Measurements from ENCODE around the gene GRM7.

DNA sequence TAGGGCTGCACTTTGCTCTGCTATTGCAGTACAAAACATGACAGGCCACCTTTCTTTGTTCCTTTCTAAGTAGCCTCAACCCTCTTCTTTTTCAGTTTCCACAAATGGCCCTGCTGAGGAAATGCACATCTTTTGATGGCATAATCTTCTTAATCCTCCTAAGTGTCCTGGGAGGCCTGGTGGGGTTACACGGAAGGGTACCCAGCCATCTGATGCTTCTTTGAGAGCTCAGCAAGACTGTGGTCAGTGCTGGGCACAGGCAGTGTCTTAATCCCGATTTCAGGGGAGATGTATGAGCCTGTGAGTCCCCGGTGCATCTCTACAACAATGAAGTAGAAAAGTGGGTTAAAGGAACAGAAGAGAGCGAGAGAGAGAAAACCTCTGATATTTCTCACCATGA is 404.8 kb downstream of the GRM7 start:
- TF ChIP-seq, protein P1, sequence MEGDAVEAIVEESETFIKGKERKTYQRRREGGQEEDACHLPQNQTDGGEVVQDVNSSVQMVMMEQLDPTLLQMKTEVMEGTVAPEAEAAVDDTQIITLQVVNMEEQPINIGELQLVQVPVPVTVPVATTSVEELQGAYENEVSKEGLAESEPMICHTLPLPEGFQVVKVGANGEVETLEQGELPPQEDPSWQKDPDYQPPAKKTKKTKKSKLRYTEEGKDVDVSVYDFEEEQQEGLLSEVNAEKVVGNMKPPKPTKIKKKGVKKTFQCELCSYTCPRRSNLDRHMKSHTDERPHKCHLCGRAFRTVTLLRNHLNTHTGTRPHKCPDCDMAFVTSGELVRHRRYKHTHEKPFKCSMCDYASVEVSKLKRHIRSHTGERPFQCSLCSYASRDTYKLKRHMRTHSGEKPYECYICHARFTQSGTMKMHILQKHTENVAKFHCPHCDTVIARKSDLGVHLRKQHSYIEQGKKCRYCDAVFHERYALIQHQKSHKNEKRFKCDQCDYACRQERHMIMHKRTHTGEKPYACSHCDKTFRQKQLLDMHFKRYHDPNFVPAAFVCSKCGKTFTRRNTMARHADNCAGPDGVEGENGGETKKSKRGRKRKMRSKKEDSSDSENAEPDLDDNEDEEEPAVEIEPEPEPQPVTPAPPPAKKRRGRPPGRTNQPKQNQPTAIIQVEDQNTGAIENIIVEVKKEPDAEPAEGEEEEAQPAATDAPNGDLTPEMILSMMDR (conservative IDR thresholded peaks at IDR 0.05; ENCODE audit: low read depth in 2 of 2): no peak
- no peak for TF ChIP-seq STAT1 (IDR thresholded peaks at IDR 0.05; ENCODE audit: unreplicated experiment)
- no peak for TF ChIP-seq EZH2 (IDR thresholded peaks at IDR 0.05; ENCODE audit: low read depth, unreplicated experiment)
